Endothelial cell of hepatic sinusoid (primary cell): ENCODE results near the gene GDNF.
"Not testable (repeated sequence)": the region's sequence is repeated elsewhere in the genome, so short reads cannot be mapped to it uniquely, and the experiment has no call there.

ENCODE experiments used
- in situ Hi-C: cut with HindIII; loops from 2 replicates; pipeline ENCODE4 v1.10.0; 2017; ENCODE audit warnings: low sequenced_read_pairs

The GDNF gene

DNA sequence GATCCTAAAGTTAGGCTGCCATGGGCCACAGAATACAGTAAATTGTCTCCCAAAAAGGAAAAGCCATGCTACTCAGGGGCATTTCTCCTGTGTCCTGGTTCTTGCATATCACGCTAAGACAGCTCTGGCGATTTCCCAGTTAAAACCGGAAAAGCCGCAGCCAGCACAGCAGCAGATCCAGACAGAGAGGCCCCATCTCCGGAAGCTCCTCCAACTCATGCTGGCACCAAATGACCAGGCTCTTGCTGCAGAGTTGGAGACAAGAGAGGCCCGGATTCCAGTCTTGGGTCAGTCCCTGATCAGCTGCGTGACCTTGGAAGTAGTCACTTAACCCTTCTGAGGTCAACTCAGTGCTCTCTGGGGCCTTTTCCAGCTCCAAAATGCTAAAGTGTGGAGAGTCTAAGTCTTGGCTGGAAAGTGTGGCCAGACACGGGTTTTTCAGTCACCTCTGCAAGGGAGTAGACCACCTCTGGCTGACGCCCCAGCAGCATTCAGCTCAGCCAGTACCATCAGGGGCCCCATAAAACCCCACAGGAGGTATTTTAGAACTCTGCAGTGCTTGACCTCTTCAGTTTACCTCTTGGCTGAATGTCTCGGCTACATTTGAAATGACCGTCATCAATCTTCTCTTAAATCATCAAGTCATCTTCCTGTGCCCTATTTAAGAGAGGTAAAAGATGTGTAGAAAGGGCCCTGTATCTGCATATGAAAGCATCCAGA, 16.2 kb downstream of the GDNF start:
- in situ Hi-C loops: no loop called here

DNA sequence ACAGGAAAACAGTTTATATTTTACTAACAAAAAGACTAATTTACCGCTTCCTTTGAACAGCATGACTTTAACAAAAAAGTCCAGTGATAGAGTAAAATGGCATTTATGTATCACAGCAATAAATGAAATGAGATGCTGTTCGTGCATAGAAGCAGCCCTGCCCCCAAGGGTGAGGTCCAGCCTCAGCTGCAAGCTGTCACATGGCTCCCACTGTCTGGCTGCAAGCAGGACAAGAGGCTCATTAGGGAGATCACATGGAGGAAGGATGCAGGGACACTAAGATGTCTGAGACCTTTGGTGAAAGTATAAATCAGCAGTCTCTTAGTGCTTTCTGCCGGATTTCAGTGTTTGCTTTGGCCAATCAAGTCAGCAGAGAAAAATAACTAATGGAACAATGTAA, 23.0 kb downstream of the GDNF start:
- in situ Hi-C loops: no loop called here

- in situ Hi-C loops: no loop called here
These were observed 23.5 kb downstream of the GDNF start for GRCh38 chr5:37816331-37816730.

- in situ Hi-C loops: no loop called here
These were observed 23.9 kb downstream of the GDNF start for GRCh38 chr5:37815913-37816312.

DNA sequence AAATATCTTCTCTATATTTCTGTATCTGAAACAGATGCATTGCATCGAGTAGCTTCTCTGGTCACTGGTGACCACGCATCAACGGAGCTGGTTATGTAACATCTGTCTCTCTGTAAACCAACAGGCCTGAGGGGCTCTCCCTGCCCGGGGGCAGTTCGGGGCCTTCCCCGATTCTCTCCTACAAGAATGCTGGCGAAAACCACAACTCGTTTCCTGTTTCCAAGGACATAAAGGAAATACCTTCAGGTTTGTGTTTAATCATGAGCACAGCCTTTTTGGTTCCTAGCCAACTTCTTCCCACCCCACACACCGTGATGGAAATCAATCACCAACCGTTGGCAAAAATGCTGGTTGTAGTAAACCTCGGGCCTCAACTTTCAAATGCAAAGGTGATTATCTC, 25.1 kb downstream of the GDNF start:
- in situ Hi-C loops: no loop called here

GRCh38 chr5:37812365-37812764, 27.5 kb downstream of the GDNF start:
- in situ Hi-C loops: no loop called here

GRCh38 chr5:37811866-37812265, 28.0 kb downstream of the GDNF start:
- in situ Hi-C loops: no loop called here

- in situ Hi-C loops: no loop called here
These were observed 29.5 kb downstream of the GDNF start for GRCh38 chr5:37810311-37810710.

DNA sequence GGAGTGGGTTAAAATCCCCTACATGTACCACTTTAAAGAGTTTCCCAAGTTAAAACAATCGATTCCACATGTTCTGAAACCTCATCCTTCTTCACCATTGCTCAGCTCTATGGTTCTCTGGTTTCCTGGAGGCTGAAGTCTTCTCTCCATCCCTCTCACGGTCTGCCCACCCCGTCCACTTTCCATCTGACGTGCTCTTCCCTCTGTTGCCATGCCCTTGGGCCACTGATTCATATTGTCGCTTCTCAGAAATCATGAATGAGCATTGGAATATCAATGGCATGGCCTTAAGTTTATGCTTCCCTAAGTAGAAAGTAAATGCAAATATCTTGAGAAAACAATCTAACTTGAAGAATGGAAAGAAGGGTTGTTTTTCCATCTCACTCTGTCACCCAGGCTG, 30.9 kb downstream of the GDNF start:
- in situ Hi-C loops: no loop called here

DNA sequence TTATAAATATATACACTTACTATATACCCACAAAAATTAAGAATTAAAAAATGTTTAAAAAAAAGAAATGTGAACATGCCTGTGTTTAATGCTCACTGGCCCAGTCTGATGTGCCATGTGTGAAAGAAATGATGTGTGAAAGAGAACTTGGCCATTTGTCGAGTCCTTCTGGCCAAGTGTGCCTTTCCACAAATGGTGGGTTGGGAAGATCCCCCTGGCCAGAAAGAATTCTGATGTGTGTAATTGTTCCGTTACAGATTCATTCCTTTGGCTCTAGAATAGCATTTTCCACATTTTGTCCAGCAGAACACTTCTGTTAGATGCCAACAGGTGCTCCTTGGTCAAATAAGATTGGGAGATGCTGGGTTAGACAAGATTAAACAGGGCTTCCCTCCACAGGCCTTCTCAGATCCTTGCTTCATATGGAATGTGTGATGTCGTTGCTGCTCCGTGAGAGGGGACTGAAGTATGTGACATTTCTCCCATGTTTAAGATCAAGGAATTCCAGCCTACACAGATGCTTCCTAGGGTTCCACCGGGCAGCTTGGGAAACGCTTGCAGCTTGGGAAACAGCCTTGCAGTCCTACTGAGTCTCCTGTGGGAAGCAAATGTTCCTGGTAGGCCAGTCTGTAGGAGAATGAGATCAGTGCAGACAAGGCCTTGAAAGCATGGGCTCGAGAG, 32.1 kb downstream of the GDNF start:
- in situ Hi-C loops: no loop called here

DNA sequence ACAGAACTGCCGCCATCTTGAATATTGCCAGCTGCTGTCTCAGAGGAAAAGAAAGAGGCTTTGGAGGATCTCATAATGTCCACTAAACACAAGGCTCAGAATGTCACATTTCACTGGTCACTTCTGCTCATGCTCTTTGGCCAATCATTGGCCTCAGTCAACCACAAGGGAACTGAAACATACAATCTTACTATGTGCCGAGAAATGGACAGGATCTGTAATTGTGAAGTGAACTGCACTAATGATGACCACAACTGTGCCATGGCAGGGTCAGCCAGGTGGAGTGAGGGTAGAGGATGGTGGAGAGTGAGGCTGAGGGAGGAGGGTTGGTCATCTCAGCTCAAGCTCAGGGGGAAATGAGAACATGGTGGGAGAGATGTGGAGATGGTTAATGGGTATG, 32.8 kb downstream of the GDNF start:
- in situ Hi-C loops: no loop called here

- in situ Hi-C loops: no loop called here
These were observed 33.4 kb downstream of the GDNF start for GRCh38 chr5:37806476-37806875.

DNA sequence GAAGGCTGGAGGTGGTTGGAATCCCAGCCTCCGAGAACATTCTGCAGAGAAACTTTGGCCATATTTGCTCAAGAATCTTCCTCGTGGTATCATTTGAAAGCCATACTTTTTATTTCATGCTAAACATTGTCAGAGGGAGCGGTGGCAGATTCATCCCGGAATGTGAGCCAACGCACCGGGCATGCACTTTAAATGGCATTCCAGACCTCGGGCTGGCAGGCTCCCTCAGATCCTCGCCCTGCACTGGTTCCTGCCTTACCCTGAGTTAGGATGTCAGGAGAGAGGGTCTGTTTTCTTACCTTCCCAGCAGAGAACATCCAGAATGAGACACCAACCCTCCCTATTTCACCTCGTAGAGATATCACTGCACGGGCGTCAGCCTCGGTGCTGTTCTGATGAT, 33.8 kb downstream of the GDNF start:
- in situ Hi-C loops: no loop called here

DNA sequence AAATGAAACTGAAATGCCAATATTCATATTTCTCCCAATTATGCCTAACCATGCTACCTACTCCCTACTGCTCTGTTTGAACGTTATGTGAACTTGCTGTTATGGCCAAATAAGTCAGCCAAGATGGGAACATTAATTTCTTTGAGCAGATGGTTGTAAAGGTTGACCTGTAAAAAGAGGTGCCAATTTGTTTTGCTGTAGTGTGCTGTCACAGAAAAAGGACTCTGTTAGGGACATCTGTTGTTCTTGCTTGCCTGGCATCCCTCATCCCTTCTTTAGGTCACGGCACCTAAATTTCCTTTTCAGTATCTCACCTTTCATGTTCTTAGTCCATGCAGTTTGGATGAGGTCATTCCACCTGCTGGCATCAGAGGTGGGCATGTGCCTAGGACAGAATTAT, 35.4 kb downstream of the GDNF start:
- in situ Hi-C loops: no loop called here

DNA sequence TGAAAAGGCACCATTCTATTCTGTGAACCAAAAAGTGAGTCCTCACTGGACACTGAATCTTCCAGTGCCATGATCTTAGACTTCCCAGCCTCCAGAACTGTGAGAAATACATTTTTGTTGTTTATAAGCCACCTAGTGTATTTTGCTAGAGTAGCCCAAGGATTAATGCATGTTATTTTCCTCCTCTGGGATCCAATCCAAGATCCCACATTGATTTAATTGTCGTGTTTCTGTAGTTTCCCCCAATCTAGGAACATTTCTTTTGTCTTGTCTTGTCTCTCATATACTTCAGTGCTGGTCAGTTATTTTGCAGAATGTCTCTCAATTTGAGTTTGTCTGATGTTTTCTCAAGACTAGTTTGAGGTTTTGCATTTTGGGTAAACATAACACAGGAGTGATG, 36.4 kb downstream of the GDNF start:
- in situ Hi-C loops: no loop called here

DNA sequence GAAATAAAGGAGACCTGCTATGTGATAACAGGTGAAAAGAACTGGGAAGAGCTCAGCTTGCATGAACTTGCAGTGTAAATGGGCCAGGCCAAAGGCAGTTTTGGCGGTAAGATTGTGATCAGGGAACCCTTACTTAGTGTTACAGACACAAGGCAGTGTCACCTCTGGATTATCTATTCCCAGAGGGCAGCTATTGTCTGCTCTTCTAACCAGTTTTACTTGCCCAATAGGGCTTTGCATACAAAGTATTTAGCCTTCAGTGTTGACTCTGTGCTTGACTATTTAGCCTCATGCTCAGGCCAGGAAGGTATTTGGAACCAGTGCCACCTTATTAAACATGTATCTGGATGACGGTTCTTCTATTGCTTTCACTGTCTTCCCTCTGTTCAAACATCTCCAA, 38.3 kb downstream of the GDNF start:
- in situ Hi-C loops: no loop called here

GRCh38 chr5:37799865-37800421, 39.9 kb downstream of the GDNF start:
- in situ Hi-C loops: no loop called here

- in situ Hi-C loops: not testable (repeated sequence)
These were observed 43.4 kb downstream of the GDNF start for GRCh38 chr5:37796435-37796834.

- in situ Hi-C loops: not testable (repeated sequence)
These were observed 44.5 kb downstream of the GDNF start for GRCh38 chr5:37795292-37795691.

DNA sequence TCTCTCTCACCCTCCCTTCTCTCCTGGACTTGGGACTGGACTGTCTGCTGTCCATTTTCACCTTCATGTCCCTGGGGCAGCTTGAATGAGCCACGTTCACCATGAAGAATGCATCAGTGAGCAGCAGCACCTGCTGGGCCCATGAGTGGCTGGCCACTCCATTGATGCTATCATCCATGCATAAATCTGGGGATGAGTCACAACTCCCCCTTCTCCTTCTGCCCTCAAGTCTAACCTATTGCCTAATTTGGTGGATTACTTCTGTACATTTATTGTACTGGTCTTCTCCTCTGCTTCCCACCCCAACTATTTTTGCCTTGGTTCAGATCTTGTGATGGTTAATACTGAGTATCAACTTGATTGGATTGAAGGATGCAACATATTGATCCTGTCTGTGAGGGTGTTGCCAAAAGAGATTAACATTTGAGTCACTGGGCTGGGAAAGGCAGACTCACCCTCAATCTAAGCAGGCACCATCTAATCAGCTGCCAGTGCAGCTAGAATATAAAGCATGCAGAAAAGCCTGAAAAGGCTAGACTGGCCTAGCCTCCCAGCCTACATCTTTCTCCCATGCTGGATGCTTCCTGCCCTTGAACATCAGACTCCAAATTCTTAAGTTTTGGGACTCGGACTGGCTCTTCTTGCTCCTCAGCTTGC, 46.7 kb downstream of the GDNF start:
- in situ Hi-C loops: no loop called here

- in situ Hi-C loops: no loop called here
These were observed 48.5 kb downstream of the GDNF start for GRCh38 chr5:37791321-37791720.

DNA sequence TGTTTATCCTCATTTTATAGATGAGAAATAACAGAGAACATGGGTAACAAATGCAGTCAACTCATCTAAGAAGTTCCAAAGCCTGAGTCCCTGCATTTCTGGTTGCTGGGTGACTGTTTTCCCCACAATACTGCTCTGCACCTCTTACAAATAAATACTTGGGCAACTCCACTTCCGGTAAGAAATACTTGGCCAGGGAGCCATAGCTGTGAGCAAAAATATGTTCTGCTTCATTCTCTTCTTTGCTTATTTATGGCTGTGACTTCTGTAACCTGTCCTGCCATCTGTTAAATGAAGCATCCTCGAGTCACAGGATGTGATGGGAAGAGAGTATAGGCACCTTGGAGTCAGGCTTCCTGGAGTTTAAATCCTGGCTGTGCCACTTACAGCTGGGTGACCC, 49.9 kb downstream of the GDNF start:
- in situ Hi-C loops: loop anchor here (10.0 kb wide), 1 partner anchor 395 kb away; no protein-coding TSS in a partner anchor
